Ishikawa (cell line): Measurements from ENCODE around the gene SERP2.

Experiments
- CEBPB ChIP-seq: IDR thresholded peaks from 2 replicates; pipeline ENCODE4 v1.6.1; 2012
- CREB1 ChIP-seq: IDR thresholded peaks from 2 replicates; pipeline ENCODE4 v1.6.1; 2012; ENCODE audit warnings: low read depth
- EGR1 ChIP-seq: IDR thresholded peaks from 2 replicates; pipeline ENCODE4 v1.6.1; 2012
- EP300 ChIP-seq: IDR thresholded peaks from 2 replicates; pipeline ENCODE4 v1.6.1; 2012; ENCODE audit warnings: borderline replicate concordance
- FOXM1 ChIP-seq: IDR thresholded peaks from 2 replicates; pipeline ENCODE4 v1.6.1; 2012; ENCODE audit warnings: low read depth, borderline replicate concordance
- MAX ChIP-seq: IDR thresholded peaks from 2 replicates; pipeline ENCODE4 v1.6.1; 2012
- NFIC ChIP-seq: IDR thresholded peaks from 2 replicates; pipeline ENCODE4 v1.6.1; 2012
- RAD21 ChIP-seq: IDR thresholded peaks from 2 replicates; pipeline ENCODE4 v1.6.1; 2012; ENCODE audit warnings: low read depth
- TAF1 ChIP-seq: IDR thresholded peaks from 2 replicates; pipeline ENCODE4 v1.6.1; 2012; ENCODE audit warnings: low read depth, mild to moderate bottlenecking
- TCF12 ChIP-seq: IDR thresholded peaks from 2 replicates; pipeline ENCODE4 v1.6.1; 2012; ENCODE audit warnings: low read depth
- TEAD4 ChIP-seq: IDR thresholded peaks from 2 replicates; pipeline ENCODE4 v1.6.1; 2012
- YY1 ChIP-seq: IDR thresholded peaks from 2 replicates; pipeline ENCODE4 v1.6.1; 2012; ENCODE audit warnings: low read depth
- ZBTB7A ChIP-seq: IDR thresholded peaks from 2 replicates; pipeline ENCODE4 v1.6.1; 2012; ENCODE audit warnings: low read depth
- TF ChIP-seq, protein P1 (sequence below): IDR thresholded peaks from 2 replicates; pipeline ENCODE4 v1.6.1; 2012; ENCODE audit warnings: low read depth, mild to moderate bottlenecking
- TF ChIP-seq, protein P2 (sequence below): IDR thresholded peaks from 2 replicates; pipeline ENCODE4 v1.6.1; 2012

The SERP2 gene

GRCh38 chr13:44380404-44381165, 7.0 kb downstream of the SERP2 start:
- TF ChIP-seq MAX: no peak
- TF ChIP-seq EP300: no peak
- no peak for TF ChIP-seq RAD21
- TF ChIP-seq NFIC: no peak
- no peak for TF ChIP-seq ZBTB7A
- no peak for TF ChIP-seq CEBPB
- TF ChIP-seq TEAD4: no peak
- no peak for TF ChIP-seq TAF1
- TF ChIP-seq, protein P1, sequence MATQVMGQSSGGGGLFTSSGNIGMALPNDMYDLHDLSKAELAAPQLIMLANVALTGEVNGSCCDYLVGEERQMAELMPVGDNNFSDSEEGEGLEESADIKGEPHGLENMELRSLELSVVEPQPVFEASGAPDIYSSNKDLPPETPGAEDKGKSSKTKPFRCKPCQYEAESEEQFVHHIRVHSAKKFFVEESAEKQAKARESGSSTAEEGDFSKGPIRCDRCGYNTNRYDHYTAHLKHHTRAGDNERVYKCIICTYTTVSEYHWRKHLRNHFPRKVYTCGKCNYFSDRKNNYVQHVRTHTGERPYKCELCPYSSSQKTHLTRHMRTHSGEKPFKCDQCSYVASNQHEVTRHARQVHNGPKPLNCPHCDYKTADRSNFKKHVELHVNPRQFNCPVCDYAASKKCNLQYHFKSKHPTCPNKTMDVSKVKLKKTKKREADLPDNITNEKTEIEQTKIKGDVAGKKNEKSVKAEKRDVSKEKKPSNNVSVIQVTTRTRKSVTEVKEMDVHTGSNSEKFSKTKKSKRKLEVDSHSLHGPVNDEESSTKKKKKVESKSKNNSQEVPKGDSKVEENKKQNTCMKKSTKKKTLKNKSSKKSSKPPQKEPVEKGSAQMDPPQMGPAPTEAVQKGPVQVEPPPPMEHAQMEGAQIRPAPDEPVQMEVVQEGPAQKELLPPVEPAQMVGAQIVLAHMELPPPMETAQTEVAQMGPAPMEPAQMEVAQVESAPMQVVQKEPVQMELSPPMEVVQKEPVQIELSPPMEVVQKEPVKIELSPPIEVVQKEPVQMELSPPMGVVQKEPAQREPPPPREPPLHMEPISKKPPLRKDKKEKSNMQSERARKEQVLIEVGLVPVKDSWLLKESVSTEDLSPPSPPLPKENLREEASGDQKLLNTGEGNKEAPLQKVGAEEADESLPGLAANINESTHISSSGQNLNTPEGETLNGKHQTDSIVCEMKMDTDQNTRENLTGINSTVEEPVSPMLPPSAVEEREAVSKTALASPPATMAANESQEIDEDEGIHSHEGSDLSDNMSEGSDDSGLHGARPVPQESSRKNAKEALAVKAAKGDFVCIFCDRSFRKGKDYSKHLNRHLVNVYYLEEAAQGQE: no peak
- no peak for TF ChIP-seq FOXM1
- no peak for TF ChIP-seq YY1
- TF ChIP-seq EGR1: no peak
- TF ChIP-seq, protein P2, sequence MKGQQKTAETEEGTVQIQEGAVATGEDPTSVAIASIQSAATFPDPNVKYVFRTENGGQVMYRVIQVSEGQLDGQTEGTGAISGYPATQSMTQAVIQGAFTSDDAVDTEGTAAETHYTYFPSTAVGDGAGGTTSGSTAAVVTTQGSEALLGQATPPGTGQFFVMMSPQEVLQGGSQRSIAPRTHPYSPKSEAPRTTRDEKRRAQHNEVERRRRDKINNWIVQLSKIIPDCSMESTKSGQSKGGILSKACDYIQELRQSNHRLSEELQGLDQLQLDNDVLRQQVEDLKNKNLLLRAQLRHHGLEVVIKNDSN: no peak

- TF ChIP-seq, protein P2: no peak
- no peak for TF ChIP-seq ZBTB7A
- no peak for TF ChIP-seq TCF12
- TF ChIP-seq CEBPB: no peak
- TF ChIP-seq TAF1: no peak
- TF ChIP-seq MAX: no peak
- no peak for TF ChIP-seq EGR1
- TF ChIP-seq FOXM1: no peak
- TF ChIP-seq NFIC: no peak
- no peak for TF ChIP-seq TEAD4
- TF ChIP-seq RAD21: no peak
- TF ChIP-seq CREB1: no peak
- TF ChIP-seq YY1: no peak
- TF ChIP-seq, protein P1: no peak
- TF ChIP-seq EP300: no peak
These were observed 9.1 kb downstream of the SERP2 start for GRCh38 chr13:44382635-44383145.

DNA sequence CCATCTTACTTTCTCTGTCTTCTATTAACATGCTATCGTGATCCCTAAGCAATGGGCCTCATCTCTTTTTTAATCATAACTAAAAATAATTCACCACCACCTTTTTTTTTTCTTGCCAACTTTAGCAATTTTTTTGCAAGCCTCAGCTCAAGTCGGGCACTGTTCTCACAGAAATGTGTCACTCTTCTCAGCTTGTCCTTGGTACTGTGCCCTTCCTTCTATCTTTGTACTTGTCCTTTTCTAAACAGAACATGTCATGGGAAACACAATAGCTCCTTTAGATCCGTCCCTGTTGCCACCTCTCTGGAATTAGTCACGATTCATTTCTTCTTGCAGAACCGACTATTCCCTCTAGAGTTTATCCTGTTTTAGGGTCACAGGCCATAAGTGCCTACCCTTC, 10.3 kb downstream of the SERP2 start:
- TF ChIP-seq EP300 (no peak), TCF12 (no peak), YY1 (no peak), NFIC (no peak), CREB1 (no peak), TAF1 (no peak), FOXM1 (no peak), RAD21 (no peak), EGR1 (no peak), ZBTB7A (no peak), TEAD4 (no peak), MAX (no peak), CEBPB (no peak)
- TF ChIP-seq, protein P2: no peak
- TF ChIP-seq, protein P1: no peak
